Panc1 (cell line): ENCODE results near the gene VSIG2. TPM values are rescaled to one million over a fixed set of nuclear protein-coding genes. Genes with fewer than 3 reads are reported as not detected.

Experiments used
- ATAC-seq: fragments of 200-7000 bp; cut with Tn5 transposase; 2 replicates; pipeline ENCODE4 v1.9.1; 2020; ENCODE audit warnings: mild to moderate bottlenecking, moderate library complexity
- BruUV-seq: library from RNA; stranded (reverse); fragments of 400-500 nt; replicated peaks from 2 replicates; lab custom pipeline; 2021; lab: Mats Ljungman, UMichigan
- CTCF ChIA-PET: fragments of 300-600 bp; sonication (Branson Sonifier 250); formaldehyde crosslinking; loops from one replicate; lab custom pipeline; 2022; ENCODE audit warnings: antibody characterized with exemption; lab: Charles Lee
- POLR2A ChIA-PET: fragments of 300-600 bp; sonication (Branson Sonifier 250); formaldehyde crosslinking; loops from one replicate; lab custom pipeline; 2022; ENCODE audit warnings: antibody characterized with exemption; lab: Charles Lee
- DNase-seq: peaks from one replicate; pipeline ENCODE4 v3.0.0-alpha.2; 2010; ENCODE audit warnings: low read depth, low spot score
- H3K27ac ChIP-seq: 2 replicates; pipeline ENCODE4 v1.5.1; 2011; ENCODE audit warnings: mild to moderate bottlenecking, low read length, inconsistent platforms
- H3K27me3 ChIP-seq: fragments of 200-500 bp; sonication (Bioruptor generic); 2 replicates; pipeline ENCODE4 v1.6.0; 2014; ENCODE audit warnings: low read length, inconsistent platforms; ENCODE audit not compliant: control insufficient read depth, insufficient read depth
- H3K36me3 ChIP-seq: fragments of 200-500 bp; sonication (Bioruptor generic); 2 replicates; pipeline ENCODE4 v1.5.1; 2014; ENCODE audit warnings: inconsistent platforms, mild to moderate bottlenecking, low read length, moderate library complexity; ENCODE audit not compliant: control insufficient read depth, insufficient read depth
- H3K4me1 ChIP-seq: 2 replicates; pipeline ENCODE4 v1.5.1; 2011; ENCODE audit warnings: inconsistent platforms, mild to moderate bottlenecking, low read length, moderate library complexity; ENCODE audit not compliant: control insufficient read depth, insufficient read depth
- H3K4me3 ChIP-seq, 2 experiments: 2 replicates each; pipeline ENCODE4 v1.5.1; 2011 to 2012; ENCODE audit warnings: low read depth in 2 of 2, low read length in 2 of 2, mild to moderate bottlenecking in 2 of 2, inconsistent platforms in 1 of 2, moderate library complexity in 1 of 2
- H3K9me3 ChIP-seq: fragments of 200-500 bp; sonication (Bioruptor generic); 2 replicates; pipeline ENCODE4 v1.5.1; 2014; ENCODE audit warnings: low read depth, mild to moderate bottlenecking, inconsistent platforms, low read length, moderate library complexity; ENCODE audit not compliant: control insufficient read depth, insufficient read depth
- POLR2AphosphoS5 ChIP-seq: IDR thresholded peaks from 2 replicates; pipeline ENCODE4 v1.6.1; 2012; ENCODE audit warnings: mild to moderate bottlenecking, low read depth, low read length, moderate library complexity
- SIN3A ChIP-seq: IDR thresholded peaks from 2 replicates; pipeline ENCODE4 v1.6.1; 2012; ENCODE audit warnings: low read depth, mild to moderate bottlenecking, low read length, moderate library complexity, borderline replicate concordance; ENCODE audit not compliant: insufficient read depth
- TCF7L2 ChIP-seq: IDR thresholded peaks from 2 replicates; pipeline ENCODE4 v1.6.1; 2011; ENCODE audit warnings: mild to moderate bottlenecking, low read depth, low read length, inconsistent platforms
- in situ Hi-C: cut with HindIII; loops from 2 replicates; pipeline ENCODE4 v1.10.0; 2016; ENCODE audit warnings: low sequenced_read_pairs, low pct_unique_long_range_greater_than_20kb
- intact Hi-C: fragments of 100-400 bp; cut with micrococcal nuclease; formaldehyde crosslinking; loops from one replicate; pipeline ENCODE4 v1.10.0; 2022; ENCODE audit not compliant: unreplicated experiment
- total RNA-seq: library from RNA; stranded (reverse); gene quantifications from one replicate; pipeline ENCODE4 v1.2.1, GENCODE V29; 2021; ENCODE audit not compliant: unreplicated experiment
- TF ChIP-seq, protein P1 (sequence below): fragments of 450-650 bp; IDR thresholded peaks from 2 replicates; pipeline ENCODE4 v1.5.1; 2017; ENCODE audit warnings: mild to moderate bottlenecking
- TF ChIP-seq, protein P2 (sequence below), 2 experiments: IDR thresholded peaks; 2 replicates each; pipeline ENCODE4 v1.6.1; 2011 to 2012; ENCODE audit warnings: low read depth in 2 of 2, control low read depth in 1 of 2, low read length in 1 of 2, mild to moderate bottlenecking in 1 of 2, moderate library complexity in 1 of 2; ENCODE audit not compliant: insufficient read depth in 1 of 2

Gene VSIG2
- total RNA-seq, 1 experiment from 2014 or later, result not detected

DNA sequence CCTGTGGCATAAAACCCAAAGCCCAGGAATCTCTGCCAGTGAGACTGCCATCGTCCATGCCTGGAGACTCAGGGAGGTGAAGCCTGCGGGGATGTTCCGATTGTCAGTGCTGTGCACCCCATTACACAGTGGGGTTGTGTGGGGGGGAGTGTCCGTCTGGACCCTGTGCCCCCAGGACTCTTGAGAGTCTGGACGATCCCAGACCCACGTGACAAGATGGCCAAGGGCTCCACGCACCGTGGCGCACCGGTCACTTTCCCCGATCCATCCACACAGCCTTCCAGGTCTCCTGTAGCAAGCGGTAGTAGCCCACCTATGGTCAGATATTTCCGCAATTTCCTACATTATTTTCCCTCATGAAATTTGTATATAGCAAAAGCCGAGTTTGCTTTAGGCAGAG is 33.3 kb downstream of the VSIG2 start:
- H3K4me1 ChIP-seq, result peaks cover 10% of the 10 kb centered on the region; the same call in 1 of the 2 replicates
- DNase-seq (no peak), ATAC-seq (no peak)
- no peak for TF ChIP-seq TCF7L2
- no TSS peak for BruUV-seq
- no peaks in the 10 kb centered on the region for H3K36me3 ChIP-seq
- peaks cover 60% of the 10 kb centered on the region for H3K27me3 ChIP-seq
- no peaks in the 10 kb centered on the region for H3K9me3 ChIP-seq
- in situ Hi-C loops, result no loop called here
- no peak overlapping the region for H3K4me3 ChIP-seq
- H3K27ac ChIP-seq, result no peak overlapping the region
- POLR2A ChIA-PET, result no interaction called here
- intact Hi-C loops, result no loop called here
- CTCF ChIA-PET, result no interaction called here

DNA sequence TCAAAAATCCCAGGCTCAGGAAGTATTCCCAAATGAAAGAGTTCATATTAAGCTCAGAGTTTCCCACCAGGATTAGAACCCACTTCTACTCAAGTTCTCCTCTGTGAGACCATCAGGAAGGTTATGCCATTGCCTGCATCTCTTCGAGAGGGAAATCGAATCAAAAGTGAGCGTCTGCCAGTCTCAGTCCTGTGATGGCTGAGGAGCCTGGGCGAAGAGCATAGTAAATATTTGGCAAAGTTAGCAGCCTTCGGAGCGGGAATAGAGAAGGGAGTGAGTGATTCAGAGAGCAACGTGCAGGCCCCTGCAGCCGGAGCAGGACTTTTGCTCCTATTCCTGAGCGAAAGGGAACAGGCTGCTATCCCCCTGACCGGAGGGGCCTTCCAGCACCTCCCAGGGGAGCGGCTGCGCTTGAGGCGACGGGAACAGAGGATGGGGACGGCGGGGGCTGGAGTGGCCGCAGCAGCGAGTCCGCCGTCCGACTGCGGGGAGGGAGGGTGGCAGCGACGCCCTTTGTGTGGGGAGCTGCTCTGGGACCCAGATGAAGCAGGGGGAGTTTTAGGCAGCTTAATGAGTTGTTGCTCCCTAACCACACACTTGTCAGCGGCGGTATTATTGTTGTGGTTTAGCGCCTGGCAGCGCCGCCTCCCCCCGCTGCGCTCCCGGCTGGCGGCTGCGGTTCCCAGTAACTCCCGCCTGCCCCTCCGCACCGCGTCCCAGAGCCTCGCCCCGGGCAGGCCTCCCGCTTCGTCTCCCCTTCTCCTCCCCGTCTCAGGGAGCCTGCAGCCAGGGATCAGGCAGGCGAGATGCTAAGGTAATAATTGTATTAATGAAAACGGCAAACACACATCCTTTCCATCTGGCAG is 34.0 kb downstream of the VSIG2 start:
- DNase-seq, result no peak
- in situ Hi-C loops, result no loop called here
- no TSS peak for BruUV-seq
- H3K27me3 ChIP-seq, result peaks cover 58% of the 10 kb centered on the region
- ChIA-PET CTCF (no interaction called here), POLR2A (interaction anchor here (0.6 kb wide), 1 partner anchor 39 kb away, joined by 6 read pairs; no protein-coding TSS in a partner anchor)
- peak overlapping the region; percentile 38 to 54 for H3K4me3 ChIP-seq
- peaks cover 10% of the 10 kb centered on the region; the same call in 1 of the 2 replicates for H3K4me1 ChIP-seq
- no peaks in the 10 kb centered on the region for H3K9me3 ChIP-seq
- peak; percentile 78 for ATAC-seq
- intact Hi-C loops, result no loop called here
- H3K36me3 ChIP-seq, result no peaks in the 10 kb centered on the region
- no peak overlapping the region for H3K27ac ChIP-seq
- TF ChIP-seq, protein P1, sequence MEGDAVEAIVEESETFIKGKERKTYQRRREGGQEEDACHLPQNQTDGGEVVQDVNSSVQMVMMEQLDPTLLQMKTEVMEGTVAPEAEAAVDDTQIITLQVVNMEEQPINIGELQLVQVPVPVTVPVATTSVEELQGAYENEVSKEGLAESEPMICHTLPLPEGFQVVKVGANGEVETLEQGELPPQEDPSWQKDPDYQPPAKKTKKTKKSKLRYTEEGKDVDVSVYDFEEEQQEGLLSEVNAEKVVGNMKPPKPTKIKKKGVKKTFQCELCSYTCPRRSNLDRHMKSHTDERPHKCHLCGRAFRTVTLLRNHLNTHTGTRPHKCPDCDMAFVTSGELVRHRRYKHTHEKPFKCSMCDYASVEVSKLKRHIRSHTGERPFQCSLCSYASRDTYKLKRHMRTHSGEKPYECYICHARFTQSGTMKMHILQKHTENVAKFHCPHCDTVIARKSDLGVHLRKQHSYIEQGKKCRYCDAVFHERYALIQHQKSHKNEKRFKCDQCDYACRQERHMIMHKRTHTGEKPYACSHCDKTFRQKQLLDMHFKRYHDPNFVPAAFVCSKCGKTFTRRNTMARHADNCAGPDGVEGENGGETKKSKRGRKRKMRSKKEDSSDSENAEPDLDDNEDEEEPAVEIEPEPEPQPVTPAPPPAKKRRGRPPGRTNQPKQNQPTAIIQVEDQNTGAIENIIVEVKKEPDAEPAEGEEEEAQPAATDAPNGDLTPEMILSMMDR, result no peak
- TF ChIP-seq TCF7L2, result peak; percentile 81

DNA sequence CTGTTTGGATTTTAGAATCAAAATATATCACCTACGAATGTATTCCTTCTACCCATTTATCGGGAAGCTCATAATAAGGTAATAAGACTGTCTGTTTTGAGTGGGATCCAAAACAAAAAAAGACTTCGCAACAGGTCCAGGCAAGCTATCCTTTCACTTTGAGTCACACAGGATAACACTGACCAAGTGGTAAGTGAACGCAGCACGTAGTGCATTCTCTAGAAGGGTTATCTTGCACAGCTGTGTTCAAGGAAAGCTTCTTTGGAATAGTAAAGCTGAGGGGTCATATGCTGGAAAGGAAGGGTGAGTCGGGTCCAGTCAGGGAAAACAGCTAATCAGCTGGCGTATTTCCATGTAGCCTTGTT is 34.7 kb downstream of the VSIG2 start:
- intact Hi-C loops, result no loop called here
- in situ Hi-C loops, result no loop called here
- Histone ChIP-seq H3K9me3 (no peaks in the 10 kb centered on the region), H3K4me1 (peaks cover 10% of the 10 kb centered on the region; the same call in 1 of the 2 replicates), H3K36me3 (no peaks in the 10 kb centered on the region), H3K4me3 (peak overlapping the region in 1 of 2 experiments; percentile 54; a peak in 2 of 4 replicates), H3K27ac (no peak overlapping the region), H3K27me3 (peaks cover 55% of the 10 kb centered on the region)
- BruUV-seq, result no TSS peak
- DNase-seq (no peak), ATAC-seq (no peak)
- TF ChIP-seq, protein P1, result no peak
- TF ChIP-seq SIN3A, result no peak
- TF ChIP-seq, protein P2, sequence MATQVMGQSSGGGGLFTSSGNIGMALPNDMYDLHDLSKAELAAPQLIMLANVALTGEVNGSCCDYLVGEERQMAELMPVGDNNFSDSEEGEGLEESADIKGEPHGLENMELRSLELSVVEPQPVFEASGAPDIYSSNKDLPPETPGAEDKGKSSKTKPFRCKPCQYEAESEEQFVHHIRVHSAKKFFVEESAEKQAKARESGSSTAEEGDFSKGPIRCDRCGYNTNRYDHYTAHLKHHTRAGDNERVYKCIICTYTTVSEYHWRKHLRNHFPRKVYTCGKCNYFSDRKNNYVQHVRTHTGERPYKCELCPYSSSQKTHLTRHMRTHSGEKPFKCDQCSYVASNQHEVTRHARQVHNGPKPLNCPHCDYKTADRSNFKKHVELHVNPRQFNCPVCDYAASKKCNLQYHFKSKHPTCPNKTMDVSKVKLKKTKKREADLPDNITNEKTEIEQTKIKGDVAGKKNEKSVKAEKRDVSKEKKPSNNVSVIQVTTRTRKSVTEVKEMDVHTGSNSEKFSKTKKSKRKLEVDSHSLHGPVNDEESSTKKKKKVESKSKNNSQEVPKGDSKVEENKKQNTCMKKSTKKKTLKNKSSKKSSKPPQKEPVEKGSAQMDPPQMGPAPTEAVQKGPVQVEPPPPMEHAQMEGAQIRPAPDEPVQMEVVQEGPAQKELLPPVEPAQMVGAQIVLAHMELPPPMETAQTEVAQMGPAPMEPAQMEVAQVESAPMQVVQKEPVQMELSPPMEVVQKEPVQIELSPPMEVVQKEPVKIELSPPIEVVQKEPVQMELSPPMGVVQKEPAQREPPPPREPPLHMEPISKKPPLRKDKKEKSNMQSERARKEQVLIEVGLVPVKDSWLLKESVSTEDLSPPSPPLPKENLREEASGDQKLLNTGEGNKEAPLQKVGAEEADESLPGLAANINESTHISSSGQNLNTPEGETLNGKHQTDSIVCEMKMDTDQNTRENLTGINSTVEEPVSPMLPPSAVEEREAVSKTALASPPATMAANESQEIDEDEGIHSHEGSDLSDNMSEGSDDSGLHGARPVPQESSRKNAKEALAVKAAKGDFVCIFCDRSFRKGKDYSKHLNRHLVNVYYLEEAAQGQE (IDR thresholded peaks at IDR 0.05; ENCODE audit: insufficient read depth in 1 of 2, low read depth in 2 of 2, low read length in 1 of 2), result no peak
- no peak for TF ChIP-seq POLR2AphosphoS5
- no peak for TF ChIP-seq TCF7L2
- ChIA-PET CTCF (no interaction called here), POLR2A (interaction anchor here (0.6 kb wide), 1 partner anchor 38 kb away, joined by 6 read pairs; no protein-coding TSS in a partner anchor)
